ENCODE data around the gene COL5A1. TPM values are rescaled to one million over a fixed set of nuclear protein-coding genes. Genes with fewer than 3 reads are reported as not detected.
A peak's percentile ranks its signal among the peaks of the same experiment; 100 is the strongest.

Gene COL5A1
- total and polyA plus RNA-seq, 2 experiments from 2014 or later: 211 to 812 TPM

GRCh38 chr9:134776080-134776796 is 134.6 kb downstream of the COL5A1 start:
- Histone ChIP-seq H3K27me3 (replicated peaks; ENCODE audit: insufficient read depth) (no peaks in the 10 kb centered on the region), H3K27ac (no peak overlapping the region), H3K9ac (no peak overlapping the region), H3F3A (ENCODE audit: insufficient read depth) (peaks cover 47% of the 10 kb centered on the region), H2AFZ (no peak overlapping the region), H3K79me2 (ENCODE audit: insufficient read depth) (peaks cover 93% of the 10 kb centered on the region), H3K4me2 (ENCODE audit: unreplicated experiment) (no peak overlapping the region), H3K9me3 (ENCODE audit: low read depth) (no peaks in the 10 kb centered on the region), H3K9me2 (ENCODE audit: insufficient read depth) (no peaks in the 10 kb centered on the region), H3K36me3 (ENCODE audit: low read depth) (peaks cover 66% of the 10 kb centered on the region), H4K20me1 (ENCODE audit: insufficient read depth) (no peaks in the 10 kb centered on the region), H3K4me3 (no peak overlapping the region), H3K4me1 (ENCODE audit: insufficient read depth) (no peaks in the 10 kb centered on the region)
- no peak for DNase-seq
- in situ Hi-C loops (cut with MboI): no loop called here
- WGBS, 2 experiments (ENCODE audit: low coverage in 1 of 2, low lambda C conversion rate in 2 of 2, missing lambda C conversion rate in 2 of 2): 82 to 85% methylated on average over 19 of the region's 19 CpGs
- no peak for TF ChIP-seq EZH2phosphoT487 (IDR thresholded peaks at IDR 0.05; ENCODE audit: insufficient read depth, low read depth)
- TF ChIP-seq EZH2 (IDR thresholded peaks at IDR 0.05; ENCODE audit: insufficient read depth, poor library complexity, severe bottlenecking): no peak

- peaks cover 45% of the 10 kb centered on the region for H3F3A ChIP-seq (ENCODE audit: insufficient read depth)
- no peaks in the 10 kb centered on the region for H3K27me3 ChIP-seq (replicated peaks; ENCODE audit: insufficient read depth)
- 77 to 82% methylated on average over 13 of the region's 13 CpGs for WGBS, 2 experiments (ENCODE audit: low coverage in 1 of 2, low lambda C conversion rate in 2 of 2, missing lambda C conversion rate in 2 of 2)
- H3K79me2 ChIP-seq (ENCODE audit: insufficient read depth): peaks cover 90% of the 10 kb centered on the region
- no peak for TF ChIP-seq EZH2 (IDR thresholded peaks at IDR 0.05; ENCODE audit: insufficient read depth, poor library complexity, severe bottlenecking)
- no peak for TF ChIP-seq EZH2phosphoT487 (IDR thresholded peaks at IDR 0.05; ENCODE audit: insufficient read depth, low read depth)
- H4K20me1 ChIP-seq (ENCODE audit: insufficient read depth): no peaks in the 10 kb centered on the region
- no peak overlapping the region for H3K4me3 ChIP-seq
- H3K27ac ChIP-seq: no peak overlapping the region
- in situ Hi-C loops (cut with MboI): no loop called here
- no peak overlapping the region for H3K9ac ChIP-seq
- H3K9me3 ChIP-seq (ENCODE audit: low read depth): no peaks in the 10 kb centered on the region
- H3K9me2 ChIP-seq (ENCODE audit: insufficient read depth): no peaks in the 10 kb centered on the region
- no peak overlapping the region for H2AFZ ChIP-seq
- H3K4me2 ChIP-seq (ENCODE audit: unreplicated experiment): no peak overlapping the region
- no peaks in the 10 kb centered on the region for H3K4me1 ChIP-seq (ENCODE audit: insufficient read depth)
- no peak for DNase-seq
- H3K36me3 ChIP-seq (ENCODE audit: low read depth): peaks cover 62% of the 10 kb centered on the region
Observed at GRCh38 chr9:134777153-134777552, 135.6 kb downstream of the COL5A1 start.

- Histone ChIP-seq H3K9me3 (ENCODE audit: low read depth) (no peaks in the 10 kb centered on the region), H2AFZ (no peak overlapping the region), H3K9me2 (ENCODE audit: insufficient read depth) (no peaks in the 10 kb centered on the region), H3K9ac (no peak overlapping the region), H3K4me3 (no peak overlapping the region), H3K27ac (no peak overlapping the region), H3K79me2 (ENCODE audit: insufficient read depth) (peaks cover 84% of the 10 kb centered on the region), H3K36me3 (ENCODE audit: low read depth) (peaks cover 62% of the 10 kb centered on the region), H3K27me3 (replicated peaks; ENCODE audit: insufficient read depth) (no peaks in the 10 kb centered on the region), H3F3A (ENCODE audit: insufficient read depth) (peaks cover 42% of the 10 kb centered on the region), H4K20me1 (ENCODE audit: insufficient read depth) (no peaks in the 10 kb centered on the region), H3K4me2 (ENCODE audit: unreplicated experiment) (no peak overlapping the region), H3K4me1 (ENCODE audit: insufficient read depth) (no peaks in the 10 kb centered on the region)
- DNase-seq: no peak
- in situ Hi-C loops (cut with MboI): no loop called here
- WGBS, 2 experiments (ENCODE audit: low coverage in 1 of 2, low lambda C conversion rate in 2 of 2, missing lambda C conversion rate in 2 of 2): 86 to 87% methylated on average over 13 of the region's 13 CpGs
- TF ChIP-seq EZH2phosphoT487 (IDR thresholded peaks at IDR 0.05; ENCODE audit: insufficient read depth, low read depth) (no peak), EZH2 (IDR thresholded peaks at IDR 0.05; ENCODE audit: insufficient read depth, poor library complexity, severe bottlenecking) (no peak)
Observed at GRCh38 chr9:134778156-134778555, 136.6 kb downstream of the COL5A1 start.

GRCh38 chr9:134778841-134779411 is 137.3 kb downstream of the COL5A1 start:
- H3K4me2 ChIP-seq (ENCODE audit: unreplicated experiment): no peak overlapping the region
- H3K9me3 ChIP-seq (ENCODE audit: low read depth): no peaks in the 10 kb centered on the region
- no peak overlapping the region for H3K4me3 ChIP-seq
- H3K4me1 ChIP-seq (ENCODE audit: insufficient read depth): no peaks in the 10 kb centered on the region
- peak; percentile 79 for DNase-seq
- peak overlapping the region; percentile 29 for H3K27ac ChIP-seq
- peaks cover 79% of the 10 kb centered on the region for H3K79me2 ChIP-seq (ENCODE audit: insufficient read depth)
- WGBS, 2 experiments (ENCODE audit: low coverage in 1 of 2, low lambda C conversion rate in 2 of 2, missing lambda C conversion rate in 2 of 2): 52 to 58% methylated on average over 17 of the region's 17 CpGs
- H3F3A ChIP-seq (ENCODE audit: insufficient read depth): peaks cover 42% of the 10 kb centered on the region
- no peak overlapping the region for H2AFZ ChIP-seq
- in situ Hi-C loops (cut with MboI): no loop called here
- H3K27me3 ChIP-seq (replicated peaks; ENCODE audit: insufficient read depth): no peaks in the 10 kb centered on the region
- no peaks in the 10 kb centered on the region for H3K9me2 ChIP-seq (ENCODE audit: insufficient read depth)
- no peaks in the 10 kb centered on the region for H4K20me1 ChIP-seq (ENCODE audit: insufficient read depth)
- H3K9ac ChIP-seq: 0 out of 2 replicates have a peak overlapping the region, but pooled peaks have one; percentile 2
- peaks cover 60% of the 10 kb centered on the region for H3K36me3 ChIP-seq (ENCODE audit: low read depth)
- TF ChIP-seq EZH2 (IDR thresholded peaks at IDR 0.05; ENCODE audit: insufficient read depth, poor library complexity, severe bottlenecking): no peak
- TF ChIP-seq EZH2phosphoT487 (IDR thresholded peaks at IDR 0.05; ENCODE audit: insufficient read depth, low read depth): no peak
